Neural cell (in vitro differentiated cells): ENCODE measurements around the gene AHI1. TPM values are rescaled to one million over a fixed set of nuclear protein-coding genes. Genes with fewer than 3 reads are reported as not detected.

Experiments used
- H2AFZ ChIP-seq: fragments of 200-600, 300-800 bp; sonication (generic), shearing (Covaris generic); 2 replicates; pipeline ENCODE4 v1.6.0; 2014; ENCODE audit warnings: low read depth, mild to moderate bottlenecking, antibody characterized with exemption, low read length, moderate library complexity
- H3F3A ChIP-seq: fragments of 200-600 bp; shearing (Covaris generic); 2 replicates; pipeline ENCODE4 v1.6.1; 2016; ENCODE audit warnings: mild to moderate bottlenecking, moderate library complexity, mixed read lengths, antibody characterized with exemption, low read length; ENCODE audit not compliant: insufficient read depth, poor library complexity, severe bottlenecking
- H3K27ac ChIP-seq: fragments of 200-600, 300-800 bp; sonication (generic), shearing (Covaris generic); 2 replicates; pipeline ENCODE4 v1.5.1; 2014; ENCODE audit warnings: mild to moderate bottlenecking, low read length, moderate library complexity
- H3K27me3 ChIP-seq: fragments of 300-800, 200-600 bp; sonication (generic), shearing (Covaris generic); 2 replicates; pipeline ENCODE4 v1.6.0; 2014; ENCODE audit warnings: mild to moderate bottlenecking, low read depth, low read length, moderate library complexity; ENCODE audit not compliant: insufficient read depth
- H3K36me3 ChIP-seq: fragments of 300-800, 200-600 bp; sonication (generic), shearing (Covaris generic); 2 replicates; pipeline ENCODE4 v1.5.1; 2014; ENCODE audit warnings: mild to moderate bottlenecking, antibody characterized with exemption, low read length, moderate library complexity; ENCODE audit not compliant: insufficient read depth
- H3K4me2 ChIP-seq: fragments of 300-800, 200-600 bp; sonication (generic), shearing (Covaris generic); 2 replicates; pipeline ENCODE4 v1.6.0; 2014; ENCODE audit warnings: mild to moderate bottlenecking, low read length
- H3K4me3 ChIP-seq: fragments of 300-800, 200-600 bp; sonication (generic), shearing (Covaris generic); 2 replicates; pipeline ENCODE4 v1.5.1; 2014; ENCODE audit warnings: mild to moderate bottlenecking, low read length, moderate library complexity
- H3K79me2 ChIP-seq: fragments of 200-600 bp; shearing (Covaris generic); replicated peaks from 2 replicates; pipeline ENCODE4 v1.6.0; 2014; ENCODE audit warnings: mild to moderate bottlenecking, low read length, moderate library complexity; ENCODE audit not compliant: insufficient read depth
- H3K9ac ChIP-seq: fragments of 300-800, 200-600 bp; sonication (generic), shearing (Covaris generic); 2 replicates; pipeline ENCODE4 v1.6.1; 2016; ENCODE audit warnings: mild to moderate bottlenecking, low read length, mixed read lengths
- H3K9me2 ChIP-seq: fragments of 200-600 bp; shearing (Covaris generic); 2 replicates; pipeline ENCODE4 v1.6.1; 2016; ENCODE audit warnings: mild to moderate bottlenecking, low read length, mixed read lengths; ENCODE audit not compliant: insufficient read depth
- H3K9me3 ChIP-seq: fragments of 200-600, 300-800 bp; sonication (generic), shearing (Covaris generic); 2 replicates; pipeline ENCODE4 v1.6.1; 2016; ENCODE audit warnings: mild to moderate bottlenecking, mixed run types, low read length, moderate library complexity, mixed read lengths
- H4K20me1 ChIP-seq: fragments of 200-600 bp; shearing (Covaris generic); 2 replicates; pipeline ENCODE4 v1.6.1; 2016; ENCODE audit warnings: mild to moderate bottlenecking, mixed run types; ENCODE audit not compliant: insufficient read depth
- EP300 ChIP-seq: fragments of 450-650 bp; conservative IDR thresholded peaks from 2 replicates; pipeline ENCODE4 v1.6.1; 2014; ENCODE audit warnings: antibody characterized with exemption, mild to moderate bottlenecking, moderate library complexity; ENCODE audit not compliant: poor library complexity, severe bottlenecking
- EZH2 ChIP-seq: fragments of 200-600, 300-800 bp; shearing (Covaris generic), sonication (generic); IDR thresholded peaks from 2 replicates; pipeline ENCODE4 v1.6.1; 2014; ENCODE audit warnings: antibody characterized with exemption, low read length, borderline replicate concordance, mild to moderate bottlenecking; ENCODE audit not compliant: insufficient read depth, poor library complexity, severe bottlenecking
- MXI1 ChIP-seq: fragments of 450-650 bp; conservative IDR thresholded peaks from 2 replicates; pipeline ENCODE4 v1.6.1; 2014; ENCODE audit warnings: antibody characterized with exemption, mild to moderate bottlenecking; ENCODE audit not compliant: poor library complexity, severe bottlenecking
- POLR2AphosphoS5 ChIP-seq: IDR thresholded peaks from 2 replicates; pipeline ENCODE4 v1.6.1; 2012
- RAD21 ChIP-seq: fragments of 450-650 bp; conservative IDR thresholded peaks from 2 replicates; pipeline ENCODE4 v1.6.1; 2014; ENCODE audit warnings: antibody characterized with exemption, mild to moderate bottlenecking, moderate library complexity
- SMC3 ChIP-seq: fragments of 450-650 bp; conservative IDR thresholded peaks from 2 replicates; pipeline ENCODE4 v1.6.1; 2014; ENCODE audit warnings: antibody characterized with exemption, mild to moderate bottlenecking, moderate library complexity; ENCODE audit not compliant: poor library complexity
- TAF1 ChIP-seq: IDR thresholded peaks from 2 replicates; pipeline ENCODE4 v1.6.1; 2012; ENCODE audit warnings: low read depth
- polyA plus RNA-seq: library from polyadenylated mRNA; depleted of rRNA; stranded (reverse); fragments of >200 nt; gene quantifications from 2 replicates; pipeline ENCODE4 v1.2.3, GENCODE V29; 2014
- TF ChIP-seq, protein P1 (sequence below): IDR thresholded peaks from 2 replicates; pipeline ENCODE4 v1.6.1; 2012; ENCODE audit warnings: borderline replicate concordance
- TF ChIP-seq, protein P2 (sequence below): fragments of 450-650 bp; IDR thresholded peaks from 2 replicates; pipeline ENCODE4 v1.5.1; 2014; ENCODE audit warnings: antibody characterized with exemption, mild to moderate bottlenecking, moderate library complexity; ENCODE audit not compliant: poor library complexity, severe bottlenecking

AHI1 gene
- polyA plus RNA-seq, 1 donor from 2014 or later, result 58.2 TPM

DNA sequence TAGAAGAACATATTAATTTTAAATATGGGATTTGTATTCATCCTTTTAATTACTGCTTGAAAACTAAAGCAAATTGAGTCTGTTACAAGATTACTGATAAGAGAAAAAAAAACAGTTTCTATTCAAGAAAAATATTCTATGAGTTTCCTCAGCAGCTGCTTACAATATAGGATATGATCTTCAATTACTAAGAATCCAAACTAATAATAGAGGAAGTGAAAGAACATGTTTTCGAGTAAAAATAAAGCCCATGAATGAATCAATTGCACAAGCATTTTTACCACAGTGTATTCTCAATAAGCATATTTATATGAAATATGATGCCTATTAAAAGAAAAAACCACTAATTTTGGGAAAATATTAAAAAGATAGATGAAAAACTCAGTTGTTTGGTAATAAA is 63.4 kb downstream of the AHI1 start:
- H3K9me3 ChIP-seq, result no peaks in the 10 kb centered on the region
- H3K4me2 ChIP-seq, result no peak overlapping the region
- no peak overlapping the region for H3K27ac ChIP-seq
- H4K20me1 ChIP-seq, result no peaks in the 10 kb centered on the region
- H2AFZ ChIP-seq, result no peak overlapping the region
- H3K27me3 ChIP-seq, result no peaks in the 10 kb centered on the region
- H3K36me3 ChIP-seq, result no peaks in the 10 kb centered on the region
- H3K9ac ChIP-seq, result no peak overlapping the region
- no peaks in the 10 kb centered on the region for H3K79me2 ChIP-seq
- no peaks in the 10 kb centered on the region for H3K9me2 ChIP-seq
- TF ChIP-seq EZH2, result no peak
- TF ChIP-seq, protein P1, sequence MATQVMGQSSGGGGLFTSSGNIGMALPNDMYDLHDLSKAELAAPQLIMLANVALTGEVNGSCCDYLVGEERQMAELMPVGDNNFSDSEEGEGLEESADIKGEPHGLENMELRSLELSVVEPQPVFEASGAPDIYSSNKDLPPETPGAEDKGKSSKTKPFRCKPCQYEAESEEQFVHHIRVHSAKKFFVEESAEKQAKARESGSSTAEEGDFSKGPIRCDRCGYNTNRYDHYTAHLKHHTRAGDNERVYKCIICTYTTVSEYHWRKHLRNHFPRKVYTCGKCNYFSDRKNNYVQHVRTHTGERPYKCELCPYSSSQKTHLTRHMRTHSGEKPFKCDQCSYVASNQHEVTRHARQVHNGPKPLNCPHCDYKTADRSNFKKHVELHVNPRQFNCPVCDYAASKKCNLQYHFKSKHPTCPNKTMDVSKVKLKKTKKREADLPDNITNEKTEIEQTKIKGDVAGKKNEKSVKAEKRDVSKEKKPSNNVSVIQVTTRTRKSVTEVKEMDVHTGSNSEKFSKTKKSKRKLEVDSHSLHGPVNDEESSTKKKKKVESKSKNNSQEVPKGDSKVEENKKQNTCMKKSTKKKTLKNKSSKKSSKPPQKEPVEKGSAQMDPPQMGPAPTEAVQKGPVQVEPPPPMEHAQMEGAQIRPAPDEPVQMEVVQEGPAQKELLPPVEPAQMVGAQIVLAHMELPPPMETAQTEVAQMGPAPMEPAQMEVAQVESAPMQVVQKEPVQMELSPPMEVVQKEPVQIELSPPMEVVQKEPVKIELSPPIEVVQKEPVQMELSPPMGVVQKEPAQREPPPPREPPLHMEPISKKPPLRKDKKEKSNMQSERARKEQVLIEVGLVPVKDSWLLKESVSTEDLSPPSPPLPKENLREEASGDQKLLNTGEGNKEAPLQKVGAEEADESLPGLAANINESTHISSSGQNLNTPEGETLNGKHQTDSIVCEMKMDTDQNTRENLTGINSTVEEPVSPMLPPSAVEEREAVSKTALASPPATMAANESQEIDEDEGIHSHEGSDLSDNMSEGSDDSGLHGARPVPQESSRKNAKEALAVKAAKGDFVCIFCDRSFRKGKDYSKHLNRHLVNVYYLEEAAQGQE, result no peak
- TF ChIP-seq RAD21, result no peak
- no peak for TF ChIP-seq TAF1
- TF ChIP-seq MXI1, result no peak
- TF ChIP-seq POLR2AphosphoS5, result no peak
- TF ChIP-seq, protein P2, sequence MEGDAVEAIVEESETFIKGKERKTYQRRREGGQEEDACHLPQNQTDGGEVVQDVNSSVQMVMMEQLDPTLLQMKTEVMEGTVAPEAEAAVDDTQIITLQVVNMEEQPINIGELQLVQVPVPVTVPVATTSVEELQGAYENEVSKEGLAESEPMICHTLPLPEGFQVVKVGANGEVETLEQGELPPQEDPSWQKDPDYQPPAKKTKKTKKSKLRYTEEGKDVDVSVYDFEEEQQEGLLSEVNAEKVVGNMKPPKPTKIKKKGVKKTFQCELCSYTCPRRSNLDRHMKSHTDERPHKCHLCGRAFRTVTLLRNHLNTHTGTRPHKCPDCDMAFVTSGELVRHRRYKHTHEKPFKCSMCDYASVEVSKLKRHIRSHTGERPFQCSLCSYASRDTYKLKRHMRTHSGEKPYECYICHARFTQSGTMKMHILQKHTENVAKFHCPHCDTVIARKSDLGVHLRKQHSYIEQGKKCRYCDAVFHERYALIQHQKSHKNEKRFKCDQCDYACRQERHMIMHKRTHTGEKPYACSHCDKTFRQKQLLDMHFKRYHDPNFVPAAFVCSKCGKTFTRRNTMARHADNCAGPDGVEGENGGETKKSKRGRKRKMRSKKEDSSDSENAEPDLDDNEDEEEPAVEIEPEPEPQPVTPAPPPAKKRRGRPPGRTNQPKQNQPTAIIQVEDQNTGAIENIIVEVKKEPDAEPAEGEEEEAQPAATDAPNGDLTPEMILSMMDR, result no peak
- no peak for TF ChIP-seq SMC3
- no peak for TF ChIP-seq EP300
- no peaks in the 10 kb centered on the region for H3F3A ChIP-seq
- H3K4me3 ChIP-seq, result no peak overlapping the region

DNA sequence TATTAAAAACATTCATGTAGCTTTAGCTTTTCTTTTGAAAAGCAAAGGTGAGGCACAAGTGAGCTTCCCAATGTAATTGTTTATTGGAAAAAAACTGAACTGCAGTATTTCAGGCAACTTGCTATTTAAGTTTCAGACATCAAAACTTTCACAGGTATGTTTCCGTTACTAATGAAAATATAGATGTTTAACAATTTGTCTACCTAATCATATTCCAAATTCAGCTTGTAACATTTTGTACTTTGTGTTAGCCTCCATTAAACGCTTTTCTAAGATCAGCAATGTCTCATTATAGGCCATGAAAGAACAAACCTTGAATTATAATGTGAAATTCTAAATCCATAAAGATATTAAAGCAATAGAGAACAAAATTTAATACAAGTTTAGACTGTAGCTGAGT is 69.5 kb downstream of the AHI1 start:
- H3K36me3 ChIP-seq, result no peaks in the 10 kb centered on the region
- H4K20me1 ChIP-seq, result no peaks in the 10 kb centered on the region
- no peaks in the 10 kb centered on the region for H3K27me3 ChIP-seq
- H2AFZ ChIP-seq, result no peak overlapping the region
- no peaks in the 10 kb centered on the region for H3K79me2 ChIP-seq
- H3F3A ChIP-seq, result peaks cover 3% of the 10 kb centered on the region
- no peak overlapping the region for H3K27ac ChIP-seq
- H3K9me3 ChIP-seq, result no peaks in the 10 kb centered on the region
- H3K9me2 ChIP-seq, result no peaks in the 10 kb centered on the region
- TF ChIP-seq TAF1, result no peak
- no peak for TF ChIP-seq MXI1
- TF ChIP-seq, protein P1, result no peak
- no peak for TF ChIP-seq SMC3
- no peak for TF ChIP-seq POLR2AphosphoS5
- H3K4me3 ChIP-seq, result no peak overlapping the region
- no peak overlapping the region for H3K9ac ChIP-seq
- no peak overlapping the region for H3K4me2 ChIP-seq
